ENCODE data around the gene LARP4B. TPM values are rescaled to one million over a fixed set of nuclear protein-coding genes. Genes with fewer than 3 reads are reported as not detected.
A peak's percentile ranks its signal among the peaks of the same experiment; 100 is the strongest.

The LARP4B gene
- total RNA-seq, 1 donor from 2014 or later, result 137 TPM

DNA sequence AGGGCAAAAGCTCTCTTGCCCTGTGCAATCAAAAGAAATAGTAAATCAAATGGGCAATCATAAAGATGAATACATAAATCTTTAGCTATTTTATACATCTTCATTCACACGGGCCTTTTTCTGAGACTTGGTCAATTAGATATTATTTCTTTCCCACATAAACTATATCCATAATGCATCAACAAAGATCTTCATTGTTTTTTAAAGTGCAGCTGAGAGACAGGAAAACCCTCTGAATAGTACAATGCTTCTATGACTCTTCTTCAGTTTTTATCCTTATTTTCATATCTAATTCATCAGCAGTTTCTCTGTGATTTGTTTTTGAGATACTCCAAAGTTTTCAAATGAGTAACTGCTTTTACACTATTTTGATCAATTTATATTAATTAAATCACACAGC lies 25.5 kb downstream of the LARP4B start:
- H3K4me1 Mint-ChIP-seq (ENCODE audit: low read depth), result peaks cover 14% of the 10 kb centered on the region
- H3K27ac Mint-ChIP-seq, result no peak overlapping the region
- H3K36me3 Mint-ChIP-seq (ENCODE audit: low read depth), result peaks cover 46% of the 10 kb centered on the region

DNA sequence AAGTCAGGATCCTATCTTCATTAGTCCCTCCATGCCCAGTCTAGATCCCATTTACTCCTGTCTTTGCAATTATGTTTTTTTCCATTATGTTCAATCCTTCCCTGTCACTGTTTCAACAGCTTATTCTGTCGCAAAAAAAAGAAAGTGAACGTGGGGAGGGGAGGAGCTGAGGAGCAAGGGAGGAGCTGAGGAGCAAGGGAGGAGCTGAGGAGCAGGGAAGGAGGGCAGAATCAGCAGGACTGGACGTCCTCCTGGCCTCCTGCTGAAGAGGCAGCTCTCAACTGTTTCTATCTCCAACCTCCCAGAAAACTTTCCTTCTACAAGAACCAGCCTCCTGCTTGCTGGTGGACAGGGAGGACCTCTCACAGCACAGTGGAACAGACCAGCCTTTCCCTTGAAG lies 26.0 kb downstream of the LARP4B start:
- Mint-ChIP-seq H3K27ac (no peak overlapping the region), H3K4me1 (ENCODE audit: low read depth) (peaks cover 14% of the 10 kb centered on the region), H3K36me3 (ENCODE audit: low read depth) (peaks cover 46% of the 10 kb centered on the region), H3K9me3 (no peaks in the 10 kb centered on the region), H3K4me3 (ENCODE audit: low read depth) (no peak overlapping the region), H3K27me3 (ENCODE audit: low read depth) (no peaks in the 10 kb centered on the region)
- no peak for DNase-seq (ENCODE audit: low spot score)
- intact Hi-C loops (cut with micrococcal nuclease), result no loop called here

More for the DNA sequence above, 25.5 kb downstream of the LARP4B start:
- intact Hi-C loops (cut with micrococcal nuclease), result no loop called here
- H3K27me3 Mint-ChIP-seq (ENCODE audit: low read depth), result no peaks in the 10 kb centered on the region
- no peaks in the 10 kb centered on the region for H3K9me3 Mint-ChIP-seq
- no peak for DNase-seq (ENCODE audit: low spot score)
- no peak overlapping the region for H3K4me3 Mint-ChIP-seq (ENCODE audit: low read depth)

DNA sequence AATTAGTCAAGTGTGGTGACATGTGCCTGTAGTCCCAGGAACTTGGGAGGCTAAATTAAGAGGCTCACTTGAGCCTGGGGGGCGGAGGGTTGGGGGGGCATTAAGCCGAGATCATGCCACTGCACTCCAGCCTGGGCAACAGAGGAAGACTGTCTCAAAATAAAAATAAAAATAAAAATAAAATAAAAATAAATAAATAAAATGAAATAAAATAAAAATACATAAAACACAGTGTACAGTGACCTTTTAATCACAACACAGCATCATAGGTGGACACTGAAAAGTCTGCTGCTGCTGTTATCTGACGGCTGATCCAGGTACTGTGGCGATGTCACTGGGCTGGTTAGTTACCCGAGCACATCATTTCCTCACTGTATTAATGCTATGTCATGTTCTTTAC lies 27.1 kb downstream of the LARP4B start:
- H3K4me1 Mint-ChIP-seq (ENCODE audit: low read depth), result peaks cover 18% of the 10 kb centered on the region
- DNase-seq (ENCODE audit: low spot score), result no peak
- peaks cover 41% of the 10 kb centered on the region for H3K36me3 Mint-ChIP-seq (ENCODE audit: low read depth)
- intact Hi-C loops (cut with micrococcal nuclease), result no loop called here
- H3K27ac Mint-ChIP-seq, result no peak overlapping the region
- no peaks in the 10 kb centered on the region for H3K9me3 Mint-ChIP-seq
- H3K4me3 Mint-ChIP-seq (ENCODE audit: low read depth), result no peak overlapping the region
- no peaks in the 10 kb centered on the region for H3K27me3 Mint-ChIP-seq (ENCODE audit: low read depth)

DNA sequence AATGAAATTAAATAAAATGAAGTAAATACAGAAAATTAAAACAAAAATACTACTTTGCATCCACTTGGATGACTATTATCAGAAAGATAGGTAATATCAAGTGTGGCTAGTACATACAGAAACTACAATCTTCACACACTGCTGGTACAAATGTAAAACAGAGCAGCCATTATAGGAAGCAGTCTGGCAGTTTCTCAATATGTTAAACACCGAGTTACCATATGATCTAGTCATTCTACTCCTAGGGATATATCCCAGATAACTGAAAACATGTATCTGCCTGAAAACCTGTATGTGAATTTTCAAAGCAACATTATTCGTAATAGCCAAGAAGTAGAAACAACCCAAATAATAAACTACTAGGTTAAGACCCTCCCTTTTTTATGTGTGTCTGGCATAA lies 33.4 kb downstream of the LARP4B start:
- Mint-ChIP-seq H3K4me3 (ENCODE audit: low read depth) (no peak overlapping the region), H3K4me1 (ENCODE audit: low read depth) (peaks cover 18% of the 10 kb centered on the region), H3K27ac (no peak overlapping the region), H3K27me3 (ENCODE audit: low read depth) (no peaks in the 10 kb centered on the region), H3K36me3 (ENCODE audit: low read depth) (peaks cover 18% of the 10 kb centered on the region), H3K9me3 (no peaks in the 10 kb centered on the region)
- DNase-seq (ENCODE audit: low spot score), result no peak
- intact Hi-C loops (cut with micrococcal nuclease), result no loop called here

DNA sequence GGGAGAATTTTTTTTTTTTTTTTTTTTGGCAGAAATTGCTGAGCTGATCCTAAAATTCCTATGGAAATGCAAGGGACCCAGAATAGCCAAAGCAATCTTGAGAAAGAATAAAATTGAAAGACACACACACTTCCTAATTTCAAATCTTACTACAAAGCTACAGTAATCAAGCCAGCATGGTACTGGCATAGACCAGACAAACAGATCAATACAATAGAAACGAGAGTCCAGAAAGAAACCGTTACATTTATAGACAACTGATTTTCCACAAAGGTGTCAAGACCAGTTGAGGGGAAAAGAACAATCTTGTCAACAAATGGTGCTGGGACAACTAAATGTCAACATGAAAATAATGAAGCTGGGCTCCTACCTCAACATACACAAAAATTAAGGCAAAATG lies 34.5 kb downstream of the LARP4B start:
- intact Hi-C loops (cut with micrococcal nuclease), result no loop called here
- peaks cover 15% of the 10 kb centered on the region for H3K4me1 Mint-ChIP-seq (ENCODE audit: low read depth)
- H3K9me3 Mint-ChIP-seq, result no peaks in the 10 kb centered on the region
- H3K4me3 Mint-ChIP-seq (ENCODE audit: low read depth), result no peak overlapping the region
- peaks cover 14% of the 10 kb centered on the region for H3K36me3 Mint-ChIP-seq (ENCODE audit: low read depth)
- DNase-seq (ENCODE audit: low spot score), result no peak
- H3K27ac Mint-ChIP-seq, result no peak overlapping the region
- H3K27me3 Mint-ChIP-seq (ENCODE audit: low read depth), result no peaks in the 10 kb centered on the region

DNA sequence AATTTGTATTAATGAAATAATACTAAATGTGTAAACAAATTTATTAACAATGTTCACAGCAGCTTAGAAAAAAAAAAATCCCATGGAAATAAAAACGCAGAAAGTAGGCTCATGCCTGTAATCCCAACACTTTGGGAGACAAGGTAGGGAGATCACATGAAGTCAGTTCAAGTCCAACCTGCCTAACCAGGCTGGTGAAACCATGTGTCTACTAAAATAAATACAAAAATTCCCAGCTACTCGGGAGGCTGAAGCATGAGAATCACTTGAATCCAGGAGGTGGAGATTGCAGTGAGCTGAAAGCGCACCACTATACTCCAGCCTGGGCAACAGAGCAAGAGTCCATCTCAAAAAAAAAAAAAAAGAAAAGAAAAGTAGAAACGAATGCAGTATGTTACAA lies 36.2 kb downstream of the LARP4B start:
- no peak overlapping the region for H3K4me3 Mint-ChIP-seq (ENCODE audit: low read depth)
- no peaks in the 10 kb centered on the region for H3K9me3 Mint-ChIP-seq
- H3K36me3 Mint-ChIP-seq (ENCODE audit: low read depth), result peaks cover 9% of the 10 kb centered on the region
- no peak overlapping the region for H3K27ac Mint-ChIP-seq
- no peaks in the 10 kb centered on the region for H3K27me3 Mint-ChIP-seq (ENCODE audit: low read depth)
- intact Hi-C loops (cut with micrococcal nuclease), result no loop called here
- H3K4me1 Mint-ChIP-seq (ENCODE audit: low read depth), result peaks cover 15% of the 10 kb centered on the region
- no peak for DNase-seq (ENCODE audit: low spot score)

DNA sequence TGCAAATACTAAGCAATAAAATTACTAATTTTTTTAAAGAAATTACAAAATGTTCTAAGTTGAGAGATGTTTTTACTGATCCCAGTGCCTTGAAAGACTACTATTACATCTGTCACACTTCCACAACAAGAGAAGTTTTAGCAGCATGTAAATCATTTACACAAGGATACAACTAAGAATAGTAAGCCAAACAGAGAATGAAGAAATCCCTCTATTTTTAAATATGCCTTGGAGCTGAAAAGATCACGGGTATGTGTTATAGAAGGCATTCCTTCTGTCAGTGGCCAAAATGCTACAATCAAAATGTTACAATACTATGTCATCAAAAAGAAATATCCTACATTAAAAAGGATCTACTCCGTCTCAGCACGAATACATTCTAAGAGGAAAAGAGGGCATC lies 52.6 kb downstream of the LARP4B start:
- no peaks in the 10 kb centered on the region for H3K27me3 Mint-ChIP-seq (ENCODE audit: low read depth)
- H3K27ac Mint-ChIP-seq, result peak overlapping the region; percentile 35
- DNase-seq (ENCODE audit: low spot score), result no peak
- H3K9me3 Mint-ChIP-seq, result no peaks in the 10 kb centered on the region
- H3K4me1 Mint-ChIP-seq (ENCODE audit: low read depth), result peaks cover 1% of the 10 kb centered on the region
- H3K36me3 Mint-ChIP-seq (ENCODE audit: low read depth), result peaks cover 70% of the 10 kb centered on the region
- intact Hi-C loops (cut with micrococcal nuclease), result no loop called here
- H3K4me3 Mint-ChIP-seq (ENCODE audit: low read depth), result no peak overlapping the region

DNA sequence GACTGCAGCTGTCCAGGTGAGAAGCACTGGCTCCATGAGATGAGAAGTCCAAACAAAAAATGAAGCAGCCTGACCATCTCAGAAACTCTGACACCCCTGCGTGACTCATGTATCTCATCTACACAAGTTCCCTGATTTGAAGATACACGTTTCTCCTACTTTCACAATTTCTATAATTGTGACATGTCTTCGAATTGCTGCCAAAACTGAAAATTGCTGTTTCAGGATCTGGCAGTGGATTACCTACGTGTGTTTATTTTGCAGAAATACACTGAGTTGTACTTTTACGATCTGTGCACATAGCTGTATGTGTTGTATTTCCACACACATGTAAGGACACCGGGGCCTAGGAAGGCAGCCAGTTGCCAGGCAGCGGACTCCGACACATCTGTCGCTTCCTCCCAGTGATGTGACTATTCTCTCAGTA lies 53.2 kb downstream of the LARP4B start:
- intact Hi-C loops (cut with micrococcal nuclease), result no loop called here
- no peak overlapping the region for H3K4me3 Mint-ChIP-seq (ENCODE audit: low read depth)
- H3K9me3 Mint-ChIP-seq, result no peaks in the 10 kb centered on the region
- H3K4me1 Mint-ChIP-seq (ENCODE audit: low read depth), result peaks cover 1% of the 10 kb centered on the region
- no peaks in the 10 kb centered on the region for H3K27me3 Mint-ChIP-seq (ENCODE audit: low read depth)
- H3K27ac Mint-ChIP-seq, result no peak overlapping the region
- peaks cover 67% of the 10 kb centered on the region for H3K36me3 Mint-ChIP-seq (ENCODE audit: low read depth)
- no peak for DNase-seq (ENCODE audit: low spot score)

DNA sequence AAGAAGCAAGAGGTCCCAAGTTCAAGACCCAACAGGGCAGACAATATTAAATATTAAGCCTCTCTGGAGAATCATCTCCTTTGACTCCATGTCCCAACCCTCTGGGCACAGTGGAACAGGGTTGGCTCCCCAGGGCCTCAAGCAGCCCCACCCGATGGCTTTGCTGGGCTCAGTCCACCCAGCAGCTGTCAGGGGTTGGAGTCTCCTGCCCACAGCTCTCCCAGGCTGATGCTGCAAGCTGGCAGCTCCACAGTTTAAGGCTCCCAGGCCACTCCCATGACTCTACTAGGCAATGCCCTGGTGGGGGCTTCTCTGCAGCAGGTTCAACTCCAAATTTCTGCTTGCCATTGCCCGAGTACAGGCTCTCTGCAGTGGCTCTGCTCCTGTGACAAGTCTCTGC lies 55.1 kb downstream of the LARP4B start:
- peaks cover 5% of the 10 kb centered on the region for H3K4me1 Mint-ChIP-seq (ENCODE audit: low read depth)
- no peaks in the 10 kb centered on the region for H3K9me3 Mint-ChIP-seq
- H3K36me3 Mint-ChIP-seq (ENCODE audit: low read depth), result peaks cover 71% of the 10 kb centered on the region
- no peak overlapping the region for H3K27ac Mint-ChIP-seq
- H3K27me3 Mint-ChIP-seq (ENCODE audit: low read depth), result no peaks in the 10 kb centered on the region
- DNase-seq (ENCODE audit: low spot score), result no peak
- intact Hi-C loops (cut with micrococcal nuclease), result no loop called here
- no peak overlapping the region for H3K4me3 Mint-ChIP-seq (ENCODE audit: low read depth)

DNA sequence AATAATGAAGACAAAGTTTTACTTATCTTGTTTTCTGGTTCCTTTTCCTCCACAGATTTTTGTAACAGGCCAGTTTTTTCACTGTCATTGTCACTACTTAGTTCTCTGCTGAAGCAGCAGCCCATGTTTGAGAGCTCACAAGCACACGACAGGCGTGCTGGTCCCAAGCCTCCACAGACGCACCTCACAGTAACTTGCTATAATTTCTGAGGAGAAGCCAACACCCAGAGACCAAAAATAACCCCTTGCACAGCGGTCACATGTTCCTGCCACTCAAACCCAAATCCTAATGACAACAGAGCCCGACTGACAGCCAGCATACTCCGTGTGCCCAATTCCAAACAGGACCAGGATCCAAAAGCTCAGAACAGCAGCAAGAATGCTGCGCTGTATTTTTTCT lies 58.5 kb downstream of the LARP4B start:
- intact Hi-C loops (cut with micrococcal nuclease), result no loop called here
- Mint-ChIP-seq H3K4me3 (ENCODE audit: low read depth) (no peak overlapping the region), H3K9me3 (no peaks in the 10 kb centered on the region), H3K36me3 (ENCODE audit: low read depth) (peaks cover 63% of the 10 kb centered on the region), H3K27me3 (ENCODE audit: low read depth) (no peaks in the 10 kb centered on the region), H3K27ac (no peak overlapping the region), H3K4me1 (ENCODE audit: low read depth) (peaks cover 21% of the 10 kb centered on the region)
- DNase-seq (ENCODE audit: low spot score), result no peak

DNA sequence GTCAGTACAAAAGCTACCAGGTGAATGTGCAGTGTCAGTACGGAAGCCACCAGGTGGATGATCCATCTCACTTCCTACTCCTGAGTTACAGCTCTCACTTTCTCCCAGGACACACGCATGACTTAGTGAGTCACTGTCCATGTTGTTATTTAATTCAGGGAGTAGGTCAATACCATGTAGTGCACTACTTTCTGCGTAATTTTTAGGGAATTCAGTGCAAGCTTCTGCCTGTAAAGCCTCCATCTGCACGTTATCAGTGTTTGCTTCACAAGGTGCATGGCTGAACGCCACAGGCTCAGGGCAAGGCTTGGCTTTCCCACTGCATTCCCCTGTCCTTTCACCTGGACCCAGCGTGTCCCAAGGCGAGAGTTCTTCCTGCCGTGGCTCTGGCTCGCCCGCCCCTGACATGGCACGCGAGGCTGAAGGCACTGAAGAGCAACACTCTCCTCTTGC lies 59.5 kb downstream of the LARP4B start:
- Mint-ChIP-seq H3K4me3 (ENCODE audit: low read depth) (no peak overlapping the region), H3K27ac (peak overlapping the region; percentile 48), H3K36me3 (ENCODE audit: low read depth) (peaks cover 58% of the 10 kb centered on the region), H3K27me3 (ENCODE audit: low read depth) (no peaks in the 10 kb centered on the region), H3K4me1 (ENCODE audit: low read depth) (peaks cover 21% of the 10 kb centered on the region), H3K9me3 (no peaks in the 10 kb centered on the region)
- DNase-seq (ENCODE audit: low spot score), result no peak
- intact Hi-C loops (cut with micrococcal nuclease), result no loop called here

DNA sequence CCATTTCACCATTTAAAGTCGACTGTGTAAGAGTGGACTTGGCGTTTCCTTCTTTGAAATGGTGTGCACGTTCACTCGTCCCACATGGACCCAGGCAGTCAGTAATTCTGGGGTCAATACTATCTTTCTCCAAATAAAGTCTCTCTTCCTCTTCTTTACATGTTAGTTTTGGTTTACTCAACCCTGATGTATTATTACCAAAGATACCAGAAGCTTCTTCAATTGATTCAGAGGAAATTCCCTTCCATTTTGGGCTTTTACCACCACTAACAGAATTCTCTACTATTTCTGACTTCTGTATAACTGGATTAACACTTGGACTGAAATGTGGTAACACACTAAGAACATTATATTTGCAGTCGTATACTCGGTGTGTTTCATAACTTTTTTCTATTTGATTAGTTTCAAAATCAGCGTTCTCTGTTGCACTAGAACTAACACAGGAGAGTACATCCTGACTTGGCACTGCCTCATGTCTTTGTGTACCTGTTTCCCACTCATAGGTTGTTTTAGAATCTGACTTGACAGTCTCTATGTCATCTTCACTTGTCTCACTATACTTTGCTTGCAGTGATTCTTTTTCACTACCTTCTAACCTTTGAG lies 60.8 kb downstream of the LARP4B start:
- Mint-ChIP-seq H3K9me3 (no peaks in the 10 kb centered on the region), H3K36me3 (ENCODE audit: low read depth) (peaks cover 60% of the 10 kb centered on the region), H3K4me1 (ENCODE audit: low read depth) (peaks cover 26% of the 10 kb centered on the region), H3K4me3 (ENCODE audit: low read depth) (no peak overlapping the region), H3K27ac (peak overlapping the region; percentile 48), H3K27me3 (ENCODE audit: low read depth) (no peaks in the 10 kb centered on the region)
- DNase-seq (ENCODE audit: low spot score), result no peak
- intact Hi-C loops (cut with micrococcal nuclease), result no loop called here

DNA sequence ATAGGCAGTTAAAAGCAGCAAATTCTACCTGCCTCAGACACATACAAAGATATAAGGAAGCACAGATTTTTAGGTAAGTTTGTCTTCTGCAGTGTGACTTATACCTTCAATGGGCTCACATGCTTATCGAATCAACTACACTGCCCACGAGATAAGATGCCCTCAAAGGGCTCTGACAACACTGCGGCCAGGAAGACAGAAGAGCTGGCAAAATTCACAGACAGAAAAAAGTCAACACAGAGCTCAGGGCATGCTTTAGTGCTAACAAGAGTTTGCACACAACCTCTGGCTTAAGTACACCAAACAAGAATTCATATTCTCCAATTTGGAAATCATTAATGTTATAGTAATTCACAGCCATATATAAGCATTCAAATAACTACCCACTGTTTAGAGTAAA lies 62.3 kb downstream of the LARP4B start:
- intact Hi-C loops (cut with micrococcal nuclease), result no loop called here
- Mint-ChIP-seq H3K27me3 (ENCODE audit: low read depth) (no peaks in the 10 kb centered on the region), H3K4me3 (ENCODE audit: low read depth) (no peak overlapping the region), H3K4me1 (ENCODE audit: low read depth) (peaks cover 26% of the 10 kb centered on the region), H3K36me3 (ENCODE audit: low read depth) (peaks cover 58% of the 10 kb centered on the region), H3K9me3 (no peaks in the 10 kb centered on the region), H3K27ac (no peak overlapping the region)
- DNase-seq (ENCODE audit: low spot score), result no peak

DNA sequence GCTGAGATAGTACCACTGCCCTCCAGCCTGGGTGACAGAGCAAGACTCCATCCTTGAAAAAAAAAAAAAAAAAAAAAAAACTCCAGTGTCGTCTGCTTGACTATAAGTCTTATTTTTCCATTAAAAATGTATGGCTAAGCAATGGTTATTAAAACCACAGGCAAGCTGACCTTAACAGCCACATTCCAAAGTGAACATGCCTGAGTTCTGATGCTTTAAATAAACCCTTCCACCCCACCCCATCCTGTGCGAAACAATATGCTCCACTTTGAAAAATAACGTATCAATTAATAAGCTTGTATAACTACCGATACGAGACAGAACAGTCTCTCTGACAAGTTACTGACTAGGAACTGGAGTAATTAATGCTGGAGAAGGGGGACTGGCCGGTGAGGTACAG lies 63.7 kb downstream of the LARP4B start:
- peaks cover 67% of the 10 kb centered on the region for H3K36me3 Mint-ChIP-seq (ENCODE audit: low read depth)
- no peak overlapping the region for H3K27ac Mint-ChIP-seq
- DNase-seq (ENCODE audit: low spot score), result no peak
- no peaks in the 10 kb centered on the region for H3K9me3 Mint-ChIP-seq
- H3K27me3 Mint-ChIP-seq (ENCODE audit: low read depth), result no peaks in the 10 kb centered on the region
- peaks cover 26% of the 10 kb centered on the region for H3K4me1 Mint-ChIP-seq (ENCODE audit: low read depth)
- H3K4me3 Mint-ChIP-seq (ENCODE audit: low read depth), result no peak overlapping the region
- intact Hi-C loops (cut with micrococcal nuclease), result no loop called here
